HG02763 (cell line): ENCODE results near the gene SLC30A5.
"Not testable (repeated sequence)": the region's sequence is repeated elsewhere in the genome, so short reads cannot be mapped to it uniquely, and the experiment has no call there.

ENCODE experiments used
- ATAC-seq: cut with Tn5 transposase; IDR thresholded peaks from one replicate; pipeline ENCODE4 v1.9.1; 2021; ENCODE audit warnings: mild to moderate bottlenecking, moderate library complexity; ENCODE audit not compliant: unreplicated experiment

Gene SLC30A5

DNA sequence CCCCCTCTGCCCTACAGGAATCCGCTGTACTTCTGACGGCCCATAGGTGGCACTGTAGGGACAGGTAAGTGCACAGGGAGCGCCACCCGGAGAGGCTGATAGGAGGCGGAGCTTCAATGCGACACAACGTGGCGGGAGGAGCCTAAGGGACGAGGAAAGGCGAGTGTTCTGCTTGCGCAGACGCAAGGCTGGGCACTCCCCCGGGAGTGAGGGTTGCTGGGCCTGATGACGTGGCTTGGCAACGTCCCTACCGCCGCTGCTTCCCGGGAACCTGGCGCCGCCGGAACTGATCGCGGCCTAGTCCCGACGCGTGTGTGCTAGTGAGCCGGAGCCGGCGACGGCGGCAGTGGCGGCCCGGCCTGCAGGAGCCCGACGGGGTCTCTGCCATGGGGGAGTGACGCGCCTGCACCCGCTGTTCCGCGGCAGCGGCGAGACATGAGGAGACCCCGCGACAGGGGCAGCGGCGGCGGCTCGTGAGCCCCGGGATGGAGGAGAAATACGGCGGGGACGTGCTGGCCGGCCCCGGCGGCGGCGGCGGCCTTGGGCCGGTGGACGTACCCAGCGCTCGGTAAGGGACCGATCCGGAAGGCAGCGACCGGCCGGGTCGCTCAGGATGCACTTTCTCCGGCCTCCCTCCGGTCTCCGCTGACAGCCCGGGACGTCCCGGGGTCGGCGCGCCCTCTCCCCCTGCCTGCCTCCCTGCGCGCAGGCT lies at the start of gene SLC30A5:
TSS of gene SLC30A5 (plus strand) at position 244 of the 712 bp plus-strand sequence. CDS start at position 486, 242 bp downstream.
- peak; percentile 99 for ATAC-seq

- ATAC-seq: not testable (repeated sequence)
Observed at GRCh38 chr5:69045213-69045612, 48.6 kb upstream of the SLC30A5 start.

- ATAC-seq: no peak
Observed at GRCh38 chr5:69046375-69046957, 47.3 kb upstream of the SLC30A5 start.

DNA sequence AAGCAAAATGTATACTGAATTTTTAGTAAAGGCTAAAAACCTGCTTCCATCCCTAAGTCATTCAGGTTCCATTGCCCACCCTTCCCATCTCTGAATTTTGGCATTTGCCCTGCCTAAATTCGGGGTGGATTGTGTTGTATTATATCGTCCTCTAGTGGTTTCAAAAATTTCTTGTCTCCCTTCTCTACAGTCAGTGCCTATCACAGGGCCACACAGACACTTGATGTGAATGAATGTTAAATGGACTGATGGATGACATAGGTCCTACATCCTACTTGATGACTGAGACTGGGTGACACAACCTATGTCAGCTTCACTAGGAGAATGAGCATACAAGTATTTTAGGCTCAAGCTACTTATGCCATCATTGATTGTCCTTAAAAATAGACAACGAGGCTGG lies 45.6 kb upstream of the SLC30A5 start:
- no peak for ATAC-seq

GRCh38 chr5:69049151-69049550 lies 44.7 kb upstream of the SLC30A5 start:
- ATAC-seq: no peak

DNA sequence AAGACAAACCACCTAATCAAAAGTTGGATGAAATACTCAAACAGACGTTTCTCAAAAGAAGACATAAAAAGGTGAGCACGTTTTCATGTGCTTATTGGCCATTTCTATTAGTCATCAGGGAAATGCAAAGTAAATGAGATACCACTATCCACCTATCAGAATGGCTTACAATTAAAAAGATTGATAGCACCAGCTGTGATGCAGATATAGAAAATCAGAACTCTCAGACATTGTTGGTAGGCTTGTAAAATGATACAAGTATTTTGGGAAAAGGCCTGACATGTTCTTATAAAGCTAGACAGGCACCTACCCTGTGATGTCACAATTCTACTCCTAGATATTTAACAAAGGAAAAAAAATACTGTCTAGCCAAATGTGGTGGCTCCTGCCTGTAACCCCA lies 44.0 kb upstream of the SLC30A5 start:
- no peak for ATAC-seq

DNA sequence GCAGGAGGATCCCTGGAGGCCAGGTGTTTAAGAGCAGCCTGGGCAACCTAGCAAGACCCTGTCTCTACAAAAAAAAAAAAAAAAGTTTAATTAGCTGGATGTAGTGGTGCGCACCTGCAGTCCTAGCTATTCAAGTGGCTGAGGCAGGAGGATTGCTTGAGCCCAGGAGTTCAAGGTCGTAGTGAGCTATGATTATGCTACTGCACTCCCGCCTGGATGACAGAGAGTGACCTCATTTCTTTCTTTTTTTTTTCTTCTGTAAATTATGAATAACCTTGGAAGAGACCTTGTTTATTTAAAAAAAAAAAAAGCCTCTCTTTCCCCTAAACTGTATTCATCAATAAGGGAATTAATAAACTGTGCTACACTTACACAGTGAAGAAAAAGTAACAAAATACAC lies 43.6 kb upstream of the SLC30A5 start:
- ATAC-seq: no peak

GRCh38 chr5:69052181-69052580 lies 41.6 kb upstream of the SLC30A5 start:
- ATAC-seq: no peak

DNA sequence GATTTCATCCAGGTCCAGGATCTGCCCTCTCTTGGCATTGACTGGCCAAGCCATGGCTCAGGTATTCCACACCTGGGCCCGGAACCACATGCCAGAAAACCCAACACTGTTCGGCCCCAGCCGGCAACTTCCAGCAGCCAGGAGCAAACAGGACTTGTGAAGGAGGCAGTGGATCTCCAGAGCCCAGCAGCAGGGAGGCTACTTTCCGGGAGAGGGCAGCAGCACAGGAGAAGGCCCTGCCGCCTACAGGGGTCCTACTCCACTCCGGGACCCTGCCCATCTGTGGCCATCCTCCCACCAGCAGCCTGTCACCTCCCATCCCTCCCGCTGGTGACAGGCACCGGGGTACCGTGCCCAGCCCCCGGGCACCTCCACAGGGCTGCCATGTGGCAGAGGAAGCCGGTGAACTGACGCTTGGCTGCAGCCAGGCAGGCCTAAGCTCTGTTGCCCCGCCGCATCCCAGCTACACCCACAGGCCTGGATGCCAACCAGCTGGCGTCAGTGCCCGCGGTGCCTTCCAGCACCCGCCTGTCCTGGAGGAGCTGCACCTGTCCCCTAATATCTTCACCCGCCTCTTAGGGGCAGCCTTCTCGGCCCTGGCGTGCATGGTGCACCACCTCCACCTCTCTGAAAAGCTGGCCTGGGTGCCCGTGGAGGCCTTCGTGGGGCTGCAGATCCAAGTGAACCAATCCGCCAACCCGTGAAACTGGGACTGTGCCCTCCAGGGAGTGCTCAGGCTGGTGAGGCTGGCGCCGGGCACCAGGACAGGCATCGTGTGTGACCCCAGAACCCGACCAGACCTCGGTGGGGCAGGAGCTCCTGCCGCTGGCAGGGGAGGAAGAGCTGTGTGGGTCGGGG lies 18.9 kb upstream of the SLC30A5 start:
- no peak for ATAC-seq

GRCh38 chr5:69075522-69076179 lies 18.2 kb upstream of the SLC30A5 start:
- ATAC-seq: no peak

DNA sequence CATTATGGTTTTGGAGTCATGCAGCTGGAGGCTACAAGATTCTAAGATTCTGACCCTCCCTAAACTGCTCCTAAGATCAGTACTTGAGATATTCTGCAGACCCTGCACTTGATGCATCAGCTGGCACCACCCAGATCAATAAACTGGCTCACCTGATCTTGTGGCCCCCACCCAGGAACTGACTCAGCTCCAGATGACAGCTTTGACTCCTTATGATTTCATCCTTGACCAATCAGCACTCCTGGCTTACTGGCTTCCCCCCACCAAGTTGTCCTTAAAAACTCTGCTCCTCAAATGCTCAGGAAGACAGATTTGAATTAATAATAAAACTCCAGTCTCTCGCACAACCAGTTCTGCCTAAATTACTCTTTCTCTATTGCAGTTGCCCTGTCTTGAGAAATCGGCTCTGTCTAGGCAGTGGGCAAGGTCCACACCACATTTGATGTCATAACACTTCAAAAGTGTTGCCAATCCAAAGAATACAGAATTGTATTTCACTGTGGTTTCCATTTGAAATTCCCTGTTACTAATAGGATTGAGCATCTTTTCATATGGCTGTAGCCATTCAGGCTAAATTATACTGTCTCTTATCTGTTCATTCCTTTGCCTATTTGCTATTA lies 14.8 kb upstream of the SLC30A5 start:
- ATAC-seq: no peak

DNA sequence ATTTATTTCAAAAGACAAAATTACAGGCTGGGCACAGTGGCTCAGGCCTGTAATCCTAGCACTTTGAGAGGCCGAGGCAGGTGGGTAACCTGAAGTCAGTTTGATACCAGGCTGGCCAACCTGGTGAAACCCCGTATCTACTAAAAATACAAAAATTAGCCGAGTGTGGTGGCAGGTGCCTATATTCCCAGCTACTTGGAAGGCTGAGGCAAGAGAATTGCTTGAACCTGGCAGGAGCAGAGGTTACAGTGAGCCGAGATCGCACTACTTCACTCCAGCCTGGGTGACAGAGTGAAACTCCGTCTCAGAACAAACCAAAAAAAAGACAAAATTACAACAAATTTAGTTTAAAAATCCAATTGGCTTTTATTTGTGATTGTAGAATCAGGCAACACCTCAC lies 14.3 kb upstream of the SLC30A5 start:
- ATAC-seq: no peak

DNA sequence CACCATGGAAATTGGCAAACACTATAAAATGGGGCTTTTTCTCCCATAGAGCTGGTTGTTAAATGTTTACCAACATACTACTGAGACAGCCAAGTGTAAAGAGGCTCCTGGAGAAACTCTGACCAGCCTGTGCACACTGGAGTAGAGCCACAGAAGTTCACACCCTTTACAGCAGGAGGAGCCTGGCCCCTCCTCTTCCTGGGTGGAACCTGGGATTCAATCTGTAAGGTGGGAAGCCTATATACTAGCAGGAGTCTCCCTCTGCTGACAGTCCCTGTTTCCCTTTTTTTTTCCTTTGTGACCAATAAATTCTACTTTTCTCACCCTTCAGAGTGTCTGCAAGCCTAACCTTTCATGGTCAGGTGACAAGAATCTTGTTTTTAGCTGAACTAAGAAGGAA lies 10.4 kb upstream of the SLC30A5 start:
- ATAC-seq: no peak

DNA sequence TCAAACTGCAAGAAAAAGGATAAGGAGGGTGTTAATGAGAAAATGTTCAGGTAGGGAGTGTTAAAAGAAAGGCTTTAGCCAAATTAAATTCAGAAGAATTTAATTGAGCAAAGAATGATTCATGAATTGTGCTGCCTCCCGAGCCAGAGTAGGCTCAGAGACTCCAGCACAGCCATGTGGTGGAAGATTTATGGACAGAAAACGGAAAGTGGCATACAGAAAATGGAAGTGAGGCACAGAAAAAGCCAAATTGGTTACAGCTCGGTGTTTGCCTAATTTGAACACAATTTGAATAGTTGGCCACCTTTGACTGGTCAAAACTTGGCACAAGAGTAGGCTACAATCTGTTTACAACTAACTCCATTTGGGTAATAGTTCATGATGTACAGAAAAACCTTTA lies 9.6 kb upstream of the SLC30A5 start:
- no peak for ATAC-seq

DNA sequence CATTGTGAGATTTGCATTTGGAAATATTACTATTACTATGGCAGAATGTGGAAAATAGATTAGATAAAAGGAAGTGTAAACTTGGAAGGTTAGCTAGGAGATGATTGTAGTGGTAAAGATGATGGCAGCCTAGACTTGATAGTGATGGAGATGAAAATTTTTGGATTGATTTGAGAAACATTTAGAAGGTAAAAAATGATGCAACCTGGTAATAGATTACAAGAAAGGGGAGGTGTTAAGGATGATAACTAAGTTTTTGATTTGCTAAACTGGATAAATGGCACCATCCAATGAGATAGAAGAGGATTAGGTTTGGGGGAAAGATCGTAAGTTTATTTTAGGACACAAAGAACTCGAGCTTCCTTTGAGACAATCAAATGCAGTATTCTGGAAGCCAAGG lies 8.9 kb upstream of the SLC30A5 start:
- no peak for ATAC-seq

- ATAC-seq: no peak
Observed at GRCh38 chr5:69086206-69086605, 7.6 kb upstream of the SLC30A5 start.

- ATAC-seq: not testable (repeated sequence)
Observed at GRCh38 chr5:69088006-69088405, 5.8 kb upstream of the SLC30A5 start.

GRCh38 chr5:69090158-69090557 lies 3.7 kb upstream of the SLC30A5 start:
- ATAC-seq: no peak

- ATAC-seq: no peak
Observed at GRCh38 chr5:69091771-69092170, 2.0 kb upstream of the SLC30A5 start.

DNA sequence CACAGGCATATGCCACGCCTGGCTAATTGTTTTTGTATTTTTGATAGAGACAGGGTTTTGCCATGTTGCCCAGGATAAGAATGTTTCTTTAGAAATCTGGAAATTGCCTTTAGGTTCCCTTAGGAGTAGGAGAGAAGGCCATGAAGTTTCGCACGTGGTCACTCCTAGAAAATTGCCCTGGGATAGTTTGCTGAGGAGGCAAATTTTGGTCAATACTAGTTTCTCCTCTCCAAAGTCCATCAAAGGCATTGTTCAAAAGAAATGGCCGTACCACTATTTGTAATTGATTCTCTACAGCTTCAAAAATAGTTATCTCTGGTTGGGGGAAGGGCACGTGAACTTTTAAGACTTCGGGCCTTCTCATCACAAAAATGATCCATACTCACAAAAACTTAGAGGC lies 845 bp upstream of the SLC30A5 start:
- ATAC-seq: no peak

GRCh38 chr5:69099302-69099701 lies 5.5 kb downstream of the SLC30A5 start:
- ATAC-seq: no peak
